Neural cell (in vitro differentiated cells): Measurements from ENCODE around the gene P2RX1. TPM values are rescaled to one million over a fixed set of nuclear protein-coding genes. Genes with fewer than 3 reads are reported as not detected.

Experiments
- H2AFZ ChIP-seq: fragments of 200-600, 300-800 bp; sonication (generic), shearing (Covaris generic); 2 replicates; pipeline ENCODE4 v1.6.0; 2014; ENCODE audit warnings: low read depth, mild to moderate bottlenecking, antibody characterized with exemption, low read length, moderate library complexity
- H3F3A ChIP-seq: fragments of 200-600 bp; shearing (Covaris generic); 2 replicates; pipeline ENCODE4 v1.6.1; 2016; ENCODE audit warnings: mild to moderate bottlenecking, moderate library complexity, mixed read lengths, antibody characterized with exemption, low read length; ENCODE audit not compliant: insufficient read depth, poor library complexity, severe bottlenecking
- H3K27ac ChIP-seq: fragments of 200-600, 300-800 bp; sonication (generic), shearing (Covaris generic); 2 replicates; pipeline ENCODE4 v1.5.1; 2014; ENCODE audit warnings: mild to moderate bottlenecking, low read length, moderate library complexity
- H3K27me3 ChIP-seq: fragments of 300-800, 200-600 bp; sonication (generic), shearing (Covaris generic); 2 replicates; pipeline ENCODE4 v1.6.0; 2014; ENCODE audit warnings: mild to moderate bottlenecking, low read depth, low read length, moderate library complexity; ENCODE audit not compliant: insufficient read depth
- H3K36me3 ChIP-seq: fragments of 300-800, 200-600 bp; sonication (generic), shearing (Covaris generic); 2 replicates; pipeline ENCODE4 v1.5.1; 2014; ENCODE audit warnings: mild to moderate bottlenecking, antibody characterized with exemption, low read length, moderate library complexity; ENCODE audit not compliant: insufficient read depth
- H3K4me2 ChIP-seq: fragments of 300-800, 200-600 bp; sonication (generic), shearing (Covaris generic); 2 replicates; pipeline ENCODE4 v1.6.0; 2014; ENCODE audit warnings: mild to moderate bottlenecking, low read length
- H3K4me3 ChIP-seq: fragments of 300-800, 200-600 bp; sonication (generic), shearing (Covaris generic); 2 replicates; pipeline ENCODE4 v1.5.1; 2014; ENCODE audit warnings: mild to moderate bottlenecking, low read length, moderate library complexity
- H3K79me2 ChIP-seq: fragments of 200-600 bp; shearing (Covaris generic); replicated peaks from 2 replicates; pipeline ENCODE4 v1.6.0; 2014; ENCODE audit warnings: mild to moderate bottlenecking, low read length, moderate library complexity; ENCODE audit not compliant: insufficient read depth
- H3K9ac ChIP-seq: fragments of 300-800, 200-600 bp; sonication (generic), shearing (Covaris generic); 2 replicates; pipeline ENCODE4 v1.6.1; 2016; ENCODE audit warnings: mild to moderate bottlenecking, low read length, mixed read lengths
- H3K9me2 ChIP-seq: fragments of 200-600 bp; shearing (Covaris generic); 2 replicates; pipeline ENCODE4 v1.6.1; 2016; ENCODE audit warnings: mild to moderate bottlenecking, low read length, mixed read lengths; ENCODE audit not compliant: insufficient read depth
- H3K9me3 ChIP-seq: fragments of 200-600, 300-800 bp; sonication (generic), shearing (Covaris generic); 2 replicates; pipeline ENCODE4 v1.6.1; 2016; ENCODE audit warnings: mild to moderate bottlenecking, mixed run types, low read length, moderate library complexity, mixed read lengths
- H4K20me1 ChIP-seq: fragments of 200-600 bp; shearing (Covaris generic); 2 replicates; pipeline ENCODE4 v1.6.1; 2016; ENCODE audit warnings: mild to moderate bottlenecking, mixed run types; ENCODE audit not compliant: insufficient read depth
- CTCF ChIP-seq: fragments of 450-650 bp; IDR thresholded peaks from 2 replicates; pipeline ENCODE4 v1.5.1; 2014; ENCODE audit warnings: antibody characterized with exemption, mild to moderate bottlenecking, moderate library complexity; ENCODE audit not compliant: poor library complexity, severe bottlenecking
- EP300 ChIP-seq: fragments of 450-650 bp; conservative IDR thresholded peaks from 2 replicates; pipeline ENCODE4 v1.6.1; 2014; ENCODE audit warnings: antibody characterized with exemption, mild to moderate bottlenecking, moderate library complexity; ENCODE audit not compliant: poor library complexity, severe bottlenecking
- EZH2 ChIP-seq: fragments of 200-600, 300-800 bp; shearing (Covaris generic), sonication (generic); IDR thresholded peaks from 2 replicates; pipeline ENCODE4 v1.6.1; 2014; ENCODE audit warnings: antibody characterized with exemption, low read length, borderline replicate concordance, mild to moderate bottlenecking; ENCODE audit not compliant: insufficient read depth, poor library complexity, severe bottlenecking
- MXI1 ChIP-seq: fragments of 450-650 bp; conservative IDR thresholded peaks from 2 replicates; pipeline ENCODE4 v1.6.1; 2014; ENCODE audit warnings: antibody characterized with exemption, mild to moderate bottlenecking; ENCODE audit not compliant: poor library complexity, severe bottlenecking
- POLR2AphosphoS5 ChIP-seq: IDR thresholded peaks from 2 replicates; pipeline ENCODE4 v1.6.1; 2012
- RAD21 ChIP-seq: fragments of 450-650 bp; conservative IDR thresholded peaks from 2 replicates; pipeline ENCODE4 v1.6.1; 2014; ENCODE audit warnings: antibody characterized with exemption, mild to moderate bottlenecking, moderate library complexity
- REST ChIP-seq: IDR thresholded peaks from 2 replicates; pipeline ENCODE4 v1.6.1; 2012; ENCODE audit warnings: borderline replicate concordance
- SMC3 ChIP-seq: fragments of 450-650 bp; conservative IDR thresholded peaks from 2 replicates; pipeline ENCODE4 v1.6.1; 2014; ENCODE audit warnings: antibody characterized with exemption, mild to moderate bottlenecking, moderate library complexity; ENCODE audit not compliant: poor library complexity
- TAF1 ChIP-seq: IDR thresholded peaks from 2 replicates; pipeline ENCODE4 v1.6.1; 2012; ENCODE audit warnings: low read depth
- polyA plus RNA-seq: library from polyadenylated mRNA; depleted of rRNA; stranded (reverse); fragments of >200 nt; gene quantifications from 2 replicates; pipeline ENCODE4 v1.2.3, GENCODE V29; 2014

Gene P2RX1
- polyA plus RNA-seq, 1 donor from 2014 or later, result not detected

GRCh38 chr17:3956983-3957382 is 40.7 kb upstream of the P2RX1 start:
- H3K4me2 ChIP-seq, result no peak overlapping the region
- no peak overlapping the region for H2AFZ ChIP-seq
- H3K27me3 ChIP-seq, result peaks cover 12% of the 10 kb centered on the region
- no peaks in the 10 kb centered on the region for H3F3A ChIP-seq
- no peak overlapping the region for H3K9ac ChIP-seq
- H3K9me3 ChIP-seq, result no peaks in the 10 kb centered on the region
- H3K36me3 ChIP-seq, result no peaks in the 10 kb centered on the region
- H3K27ac ChIP-seq, result no peak overlapping the region
- no peaks in the 10 kb centered on the region for H3K9me2 ChIP-seq
- H3K4me3 ChIP-seq, result no peak overlapping the region
- no peak for TF ChIP-seq EZH2
- no peak for TF ChIP-seq POLR2AphosphoS5
- TF ChIP-seq TAF1, result no peak
- TF ChIP-seq SMC3, result no peak
- TF ChIP-seq RAD21, result no peak
- TF ChIP-seq MXI1, result no peak
- no peak for TF ChIP-seq REST
- TF ChIP-seq CTCF, result no peak
- no peak for TF ChIP-seq EP300
- H3K79me2 ChIP-seq, result no peaks in the 10 kb centered on the region
- H4K20me1 ChIP-seq, result no peaks in the 10 kb centered on the region

GRCh38 chr17:3956327-3956957 is 40.2 kb upstream of the P2RX1 start:
- H3K79me2 ChIP-seq, result no peaks in the 10 kb centered on the region
- H3F3A ChIP-seq, result no peaks in the 10 kb centered on the region
- no peak overlapping the region for H2AFZ ChIP-seq
- H3K9ac ChIP-seq, result no peak overlapping the region
- H3K4me2 ChIP-seq, result no peak overlapping the region
- H3K36me3 ChIP-seq, result no peaks in the 10 kb centered on the region
- H3K9me3 ChIP-seq, result no peaks in the 10 kb centered on the region
- no peak for TF ChIP-seq EZH2
- TF ChIP-seq MXI1, result no peak
- no peak for TF ChIP-seq SMC3
- no peak for TF ChIP-seq CTCF
- no peak for TF ChIP-seq TAF1
- no peak for TF ChIP-seq REST
- TF ChIP-seq POLR2AphosphoS5, result no peak
- TF ChIP-seq EP300, result no peak
- TF ChIP-seq RAD21, result no peak
- no peaks in the 10 kb centered on the region for H3K9me2 ChIP-seq
- no peaks in the 10 kb centered on the region for H4K20me1 ChIP-seq
- no peak overlapping the region for H3K27ac ChIP-seq
- peaks cover 7% of the 10 kb centered on the region for H3K27me3 ChIP-seq
- no peak overlapping the region for H3K4me3 ChIP-seq
